ENCODE results near the gene GPR82. TPM values are rescaled to one million over a fixed set of nuclear protein-coding genes. Genes with fewer than 3 reads are reported as not detected.
"Not testable (repeated sequence)": the region's sequence is repeated elsewhere in the genome, so short reads cannot be mapped to it uniquely, and the experiment has no call there.

GPR82 gene
- under 1 TPM in 1 of 4 donors, not detected in 3; 0.15 TPM for total RNA-seq
- under 1 TPM in 2 of 3 donors, not detected in 1; 0.01 to 0.03 TPM for polyA plus RNA-seq
- long read RNA-seq, donor 1 = 0 reads
- long read RNA-seq, donor 2 = 0 reads

DNA sequence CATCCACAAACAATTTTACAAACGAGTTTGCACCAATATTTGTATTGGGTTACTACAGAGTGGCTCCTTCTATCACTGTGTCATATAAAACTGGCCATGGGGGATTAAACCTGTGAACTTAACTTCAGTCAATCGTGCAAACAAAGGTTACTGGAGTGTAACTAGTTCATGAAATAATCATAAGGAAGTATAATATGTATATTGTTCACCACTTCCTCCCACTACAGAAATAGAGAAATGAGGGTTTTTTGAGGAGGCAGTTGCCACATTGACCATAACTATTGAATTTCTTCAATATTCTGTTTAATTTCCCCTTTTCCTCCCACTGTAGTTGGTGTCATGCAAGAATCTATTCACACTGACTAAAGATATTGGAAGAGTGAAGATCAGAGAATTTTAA lies at the start of gene GPR82:
Gene GPR82, plus strand, starts transcription at position 356 of the 400 bp plus-strand sequence. CDS start 2,846 bp downstream, outside the sequence.
- ATAC-seq = no peak
- no peaks in the 10 kb centered on the region for H3K4me1 ChIP-seq
- 43 to 64% (median 61%) methylated on average over 2 of the region's 2 CpGs for WGBS, 3 donors
- H3K27ac ChIP-seq = no peak within 1 kb of the TSS
- H3K4me3 ChIP-seq = no peak within 1 kb of the TSS
- TF ChIP-seq, protein P1, sequence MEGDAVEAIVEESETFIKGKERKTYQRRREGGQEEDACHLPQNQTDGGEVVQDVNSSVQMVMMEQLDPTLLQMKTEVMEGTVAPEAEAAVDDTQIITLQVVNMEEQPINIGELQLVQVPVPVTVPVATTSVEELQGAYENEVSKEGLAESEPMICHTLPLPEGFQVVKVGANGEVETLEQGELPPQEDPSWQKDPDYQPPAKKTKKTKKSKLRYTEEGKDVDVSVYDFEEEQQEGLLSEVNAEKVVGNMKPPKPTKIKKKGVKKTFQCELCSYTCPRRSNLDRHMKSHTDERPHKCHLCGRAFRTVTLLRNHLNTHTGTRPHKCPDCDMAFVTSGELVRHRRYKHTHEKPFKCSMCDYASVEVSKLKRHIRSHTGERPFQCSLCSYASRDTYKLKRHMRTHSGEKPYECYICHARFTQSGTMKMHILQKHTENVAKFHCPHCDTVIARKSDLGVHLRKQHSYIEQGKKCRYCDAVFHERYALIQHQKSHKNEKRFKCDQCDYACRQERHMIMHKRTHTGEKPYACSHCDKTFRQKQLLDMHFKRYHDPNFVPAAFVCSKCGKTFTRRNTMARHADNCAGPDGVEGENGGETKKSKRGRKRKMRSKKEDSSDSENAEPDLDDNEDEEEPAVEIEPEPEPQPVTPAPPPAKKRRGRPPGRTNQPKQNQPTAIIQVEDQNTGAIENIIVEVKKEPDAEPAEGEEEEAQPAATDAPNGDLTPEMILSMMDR (IDR thresholded peaks at IDR 0.05) = no peak
- H3K27me3 ChIP-seq (ENCODE audit: insufficient read depth in 3 of 3, low read length in 2 of 3) = no peaks in the 10 kb centered on the region
- H3K9me3 ChIP-seq = no peaks in the 10 kb centered on the region
- no peak for DNase-seq
- intact Hi-C loops (cut with DNase I) = no loop called here
- no peaks in the 10 kb centered on the region for H3K36me3 ChIP-seq (ENCODE audit: insufficient read depth in 1 of 2, low read depth in 1 of 2)

GRCh38 chrX:41676361-41676760 lies 47.6 kb upstream of the GPR82 start:
- intact Hi-C loops (cut with DNase I); H3K4me3 ChIP-seq; H3K27ac ChIP-seq; H3K9me3 ChIP-seq; H3K4me1 ChIP-seq; DNase-seq; ATAC-seq; H3K27me3 ChIP-seq (ENCODE audit: insufficient read depth in 3 of 3, low read length in 2 of 3); H3K36me3 ChIP-seq (ENCODE audit: insufficient read depth in 1 of 2, low read depth in 1 of 2): not testable (repeated sequence)
- 89 to 99% (median 99%) methylated on average over 13 to 15 of the region's 15 CpGs for WGBS, 3 donors

- intact Hi-C loops (cut with DNase I) = no loop called here
- ATAC-seq (no peak), DNase-seq (no peak)
- TF ChIP-seq, protein P1 (IDR thresholded peaks at IDR 0.05) = no peak
- no peaks in the 10 kb centered on the region for H3K4me1 ChIP-seq
- WGBS, 3 donors = 55 to 66% (median 61%) methylated on average over 6 of the region's 6 CpGs
- no peak overlapping the region for H3K27ac ChIP-seq
- no peaks in the 10 kb centered on the region for H3K9me3 ChIP-seq
- H3K36me3 ChIP-seq (ENCODE audit: insufficient read depth in 1 of 2, low read depth in 1 of 2) = no peaks in the 10 kb centered on the region
- H3K27me3 ChIP-seq (ENCODE audit: insufficient read depth in 3 of 3, low read length in 2 of 3) = peaks cover 0 to 3% (median 0%) of the 10 kb centered on the region in 3 donors
- H3K4me3 ChIP-seq = no peak overlapping the region
These were observed 46.6 kb upstream of the GPR82 start for GRCh38 chrX:41677183-41678060.

- Histone ChIP-seq H3K4me1 (no peaks in the 10 kb centered on the region), H3K36me3 (ENCODE audit: insufficient read depth in 1 of 2, low read depth in 1 of 2) (no peaks in the 10 kb centered on the region), H3K4me3 (no peak overlapping the region), H3K27me3 (ENCODE audit: insufficient read depth in 3 of 3, low read length in 2 of 3) (peaks cover 0 to 3% (median 0%) of the 10 kb centered on the region in 3 donors), H3K9me3 (no peaks in the 10 kb centered on the region), H3K27ac (no peak overlapping the region)
- no peak for ATAC-seq
- no peak for DNase-seq
- 43 to 52% (median 45%) methylated on average over 2 to 3 of the region's 3 CpGs for WGBS, 3 donors
- TF ChIP-seq, protein P1 (IDR thresholded peaks at IDR 0.05) = no peak
- intact Hi-C loops (cut with DNase I) = no loop called here
These were observed 39.8 kb upstream of the GPR82 start for GRCh38 chrX:41684138-41684537.

GRCh38 chrX:41684940-41685339 lies 39.0 kb upstream of the GPR82 start:
- no peaks in the 10 kb centered on the region for H3K9me3 ChIP-seq
- WGBS, 3 donors = 85 to 100% (median 94%) methylated on average over 2 of the region's 2 CpGs
- no peak overlapping the region for H3K4me3 ChIP-seq
- H3K27me3 ChIP-seq (ENCODE audit: insufficient read depth in 3 of 3, low read length in 2 of 3) = peaks cover 0 to 3% (median 0%) of the 10 kb centered on the region in 3 donors
- H3K27ac ChIP-seq = no peak overlapping the region
- intact Hi-C loops (cut with DNase I) = no loop called here
- DNase-seq (no peak), ATAC-seq (no peak)
- TF ChIP-seq, protein P1 (IDR thresholded peaks at IDR 0.05) = no peak
- H3K4me1 ChIP-seq = no peaks in the 10 kb centered on the region
- no peaks in the 10 kb centered on the region for H3K36me3 ChIP-seq (ENCODE audit: insufficient read depth in 1 of 2, low read depth in 1 of 2)
